HG02571 (cell line): ENCODE measurements around the gene CRB2.

Experiments
- ATAC-seq: cut with Tn5 transposase; IDR thresholded peaks from one replicate; pipeline ENCODE4 v1.9.1; 2021; ENCODE audit warnings: mild to moderate bottlenecking, moderate library complexity; ENCODE audit not compliant: unreplicated experiment

CRB2 gene

GRCh38 chr9:123346826-123347225 lies 9.2 kb upstream of the CRB2 start:
- ATAC-seq, result no peak

GRCh38 chr9:123347289-123348060 lies 8.5 kb upstream of the CRB2 start:
- no peak for ATAC-seq

DNA sequence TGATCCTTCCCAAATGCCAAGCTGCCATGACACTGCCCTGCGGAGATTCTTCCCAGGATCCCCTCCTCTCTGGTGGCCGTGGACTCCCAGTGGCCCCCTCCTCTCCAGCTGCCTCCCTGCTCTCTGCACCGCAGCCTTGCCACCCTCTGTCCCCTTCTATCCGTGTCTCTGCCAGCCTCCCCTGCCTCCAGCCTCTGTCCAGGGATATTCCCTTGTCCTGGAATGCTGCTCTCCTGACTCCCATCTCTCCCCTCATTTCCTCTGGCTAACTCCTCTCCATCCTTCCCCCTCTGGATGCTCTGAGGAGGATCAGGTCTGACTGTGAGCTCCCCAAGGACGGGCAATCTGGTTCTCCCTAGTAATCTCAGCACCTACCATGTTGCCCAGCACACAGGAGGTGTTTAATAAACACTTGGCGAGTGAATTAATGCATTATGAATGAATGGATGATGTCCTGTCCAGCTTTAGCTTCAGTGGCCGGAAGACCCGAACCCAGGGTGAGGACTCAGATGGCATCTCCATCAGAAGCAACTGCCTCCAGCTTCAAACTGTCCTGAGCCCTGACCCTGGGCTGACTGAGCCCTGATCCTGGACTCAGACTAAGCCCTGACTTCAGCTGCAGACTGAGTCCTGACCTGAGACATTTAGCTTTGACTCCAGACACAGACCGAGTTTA lies 7.5 kb upstream of the CRB2 start:
- ATAC-seq, result no peak

- ATAC-seq, result no peak
Observed at GRCh38 chr9:123349033-123349432, 7.0 kb upstream of the CRB2 start.

- no peak for ATAC-seq
Observed at GRCh38 chr9:123349691-123350480, 6.1 kb upstream of the CRB2 start.

DNA sequence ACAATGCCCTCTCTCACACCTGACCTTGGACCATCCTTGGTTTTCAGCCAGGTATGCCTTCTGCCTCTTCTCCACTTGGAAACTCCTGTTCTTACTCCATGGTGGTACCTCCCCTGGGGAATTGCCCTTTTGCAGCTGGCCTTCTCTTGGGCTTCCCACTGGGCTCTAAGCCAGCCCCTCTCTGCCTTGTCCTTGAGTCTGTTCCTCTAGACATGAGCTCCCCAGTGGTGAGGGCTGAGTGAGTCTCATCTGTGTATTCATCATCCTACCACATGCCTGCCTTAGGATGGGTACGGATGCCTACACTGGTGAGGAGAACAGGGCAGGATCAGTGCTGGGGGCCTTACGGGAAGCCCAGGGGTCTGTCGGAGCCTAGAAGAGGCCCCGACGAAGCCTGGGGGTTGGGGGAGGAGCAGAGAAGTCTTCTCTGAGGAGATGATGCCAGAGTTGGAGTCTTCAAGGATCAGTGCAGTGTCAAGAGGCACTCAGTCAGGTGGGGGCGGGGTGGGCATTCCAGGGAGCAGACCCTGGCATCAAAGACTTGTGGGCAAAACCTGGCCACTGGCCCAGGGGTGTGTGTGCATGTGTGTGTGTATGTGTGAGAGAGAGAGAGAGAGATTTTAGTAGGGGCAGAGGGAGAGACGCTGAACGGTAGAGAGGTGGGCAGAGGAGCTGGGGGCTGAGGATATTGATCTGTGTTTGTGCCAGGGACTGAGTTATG lies 5.2 kb upstream of the CRB2 start:
- no peak for ATAC-seq

DNA sequence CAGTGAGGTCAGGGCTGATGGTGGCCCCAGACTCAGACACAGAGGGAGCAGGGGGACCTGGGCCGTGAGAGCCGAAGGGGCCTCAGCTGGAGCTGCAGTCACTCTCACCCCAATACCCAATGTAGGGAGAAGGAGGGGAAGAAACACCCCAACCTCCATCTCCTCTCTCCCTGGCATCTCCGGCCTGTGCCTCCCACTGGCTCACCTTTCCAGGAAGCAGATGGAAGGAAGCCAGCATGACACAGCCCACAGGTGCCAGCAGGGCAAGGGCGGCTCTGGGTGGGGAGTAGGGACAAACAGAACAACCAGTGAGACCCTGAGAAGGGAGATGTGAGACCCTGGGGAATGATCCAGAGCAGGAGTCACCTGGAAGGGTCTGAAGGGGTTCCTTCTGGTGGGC lies 3.0 kb upstream of the CRB2 start:
- ATAC-seq, result no peak

DNA sequence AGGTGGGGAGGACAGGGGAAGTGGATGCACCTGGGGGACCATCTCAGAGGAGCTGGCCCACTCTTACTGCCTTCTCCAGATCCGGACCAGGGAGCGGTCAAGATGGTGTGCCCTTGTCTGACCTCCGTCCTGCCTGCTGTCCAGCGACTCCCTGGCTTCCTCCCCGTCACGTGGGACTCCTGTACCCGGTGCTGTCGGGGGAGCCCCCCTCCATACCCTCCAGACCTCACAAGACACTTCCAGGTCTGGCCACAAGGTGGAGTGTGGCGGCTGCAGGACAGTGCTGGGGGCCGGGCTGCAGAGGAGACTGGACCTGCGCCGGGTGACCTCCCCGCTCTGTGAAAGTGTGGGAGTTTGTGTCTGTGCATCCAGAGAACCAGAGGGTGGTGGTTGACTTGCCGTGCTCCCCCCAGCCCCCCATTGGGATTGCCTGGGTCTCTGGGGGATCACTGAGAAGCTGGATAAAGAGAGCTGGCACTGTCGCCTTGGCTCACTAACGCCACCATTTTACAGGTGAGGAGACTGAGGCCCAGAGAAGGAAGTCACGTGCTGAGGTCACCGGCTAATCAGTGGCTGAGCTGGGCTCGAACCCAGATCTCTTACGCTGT lies 1.9 kb upstream of the CRB2 start:
- ATAC-seq, result no peak

DNA sequence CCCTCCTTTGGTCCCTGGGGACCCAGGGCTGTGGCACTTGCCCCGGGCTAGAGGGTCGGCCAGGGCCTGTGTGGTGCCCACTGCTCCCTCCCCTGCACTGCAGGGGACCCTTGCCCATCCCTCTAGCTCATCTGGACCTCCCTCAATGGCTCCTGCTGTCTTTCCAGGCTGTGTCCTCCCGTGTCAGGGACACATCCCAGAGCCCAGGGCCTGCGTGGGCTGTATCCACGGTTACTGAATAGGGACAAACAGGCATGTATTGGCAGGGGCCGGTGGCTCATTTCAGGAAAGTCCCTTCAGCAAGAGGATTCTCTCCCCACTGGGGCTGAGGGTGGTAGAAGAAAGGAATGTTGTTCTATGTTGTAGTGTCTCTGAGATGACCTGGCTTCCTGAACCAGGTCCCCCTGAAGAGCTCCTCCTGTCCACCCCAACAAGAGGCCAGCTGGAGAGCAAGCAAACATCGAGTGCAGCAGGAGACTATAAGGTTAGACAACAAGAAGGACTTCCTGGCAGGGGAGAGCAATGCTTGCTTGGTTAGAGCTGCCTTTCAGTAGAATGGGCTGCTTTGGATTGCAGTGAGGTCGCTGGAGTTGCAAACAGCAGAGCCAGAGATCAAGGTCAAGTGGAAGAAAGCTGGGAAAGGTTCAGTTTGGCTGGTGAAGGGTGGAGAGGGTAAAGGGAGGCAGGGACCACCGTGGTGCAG lies 1.0 kb upstream of the CRB2 start:
- ATAC-seq, result no peak

DNA sequence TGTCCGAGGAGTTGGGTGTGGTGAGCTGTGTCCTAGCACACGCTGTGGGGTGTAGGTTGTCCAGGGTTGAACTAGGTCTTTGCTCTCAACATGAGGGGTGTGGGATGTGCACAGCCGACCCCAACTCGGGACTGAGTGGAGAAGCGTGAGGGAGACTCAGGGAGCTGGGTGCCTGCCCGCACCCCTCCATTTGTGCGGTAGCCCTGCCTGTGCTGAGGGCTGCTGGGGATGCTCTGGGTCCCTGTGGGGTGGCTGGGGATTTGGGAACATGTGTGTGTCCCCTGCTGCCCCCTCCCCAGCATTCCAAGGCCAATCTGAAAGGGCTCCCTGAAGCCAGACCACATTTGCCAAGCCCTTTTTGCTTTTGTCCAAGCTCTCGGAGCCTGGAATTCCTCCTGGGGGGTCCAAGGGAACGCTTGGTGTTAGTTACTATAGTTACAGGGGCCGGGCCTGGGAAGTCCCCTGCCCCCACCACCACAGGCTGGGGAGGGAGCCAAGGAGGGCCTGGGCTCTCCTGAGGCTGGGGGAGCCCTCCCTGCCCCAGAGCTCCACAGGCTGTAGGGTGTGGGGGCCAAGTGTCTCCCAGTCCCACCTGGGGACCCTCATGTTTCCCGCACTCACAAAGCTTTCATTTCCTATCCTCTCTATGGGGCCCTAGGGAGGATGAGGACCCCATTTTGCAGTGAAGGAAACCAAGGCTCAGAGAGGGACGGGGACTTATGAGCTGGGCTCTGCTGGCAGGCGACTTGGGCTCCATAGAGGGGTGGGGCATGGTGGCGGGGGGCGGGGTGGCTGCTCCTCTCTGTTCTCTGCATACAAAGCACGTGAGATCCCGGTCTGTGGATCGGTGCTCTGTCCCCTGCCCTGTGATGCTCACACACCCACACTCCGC lies 1.1 kb downstream of the CRB2 start:
- ATAC-seq, result no peak

- no peak for ATAC-seq
Observed at GRCh38 chr9:123357743-123358059, 1.7 kb downstream of the CRB2 start.

DNA sequence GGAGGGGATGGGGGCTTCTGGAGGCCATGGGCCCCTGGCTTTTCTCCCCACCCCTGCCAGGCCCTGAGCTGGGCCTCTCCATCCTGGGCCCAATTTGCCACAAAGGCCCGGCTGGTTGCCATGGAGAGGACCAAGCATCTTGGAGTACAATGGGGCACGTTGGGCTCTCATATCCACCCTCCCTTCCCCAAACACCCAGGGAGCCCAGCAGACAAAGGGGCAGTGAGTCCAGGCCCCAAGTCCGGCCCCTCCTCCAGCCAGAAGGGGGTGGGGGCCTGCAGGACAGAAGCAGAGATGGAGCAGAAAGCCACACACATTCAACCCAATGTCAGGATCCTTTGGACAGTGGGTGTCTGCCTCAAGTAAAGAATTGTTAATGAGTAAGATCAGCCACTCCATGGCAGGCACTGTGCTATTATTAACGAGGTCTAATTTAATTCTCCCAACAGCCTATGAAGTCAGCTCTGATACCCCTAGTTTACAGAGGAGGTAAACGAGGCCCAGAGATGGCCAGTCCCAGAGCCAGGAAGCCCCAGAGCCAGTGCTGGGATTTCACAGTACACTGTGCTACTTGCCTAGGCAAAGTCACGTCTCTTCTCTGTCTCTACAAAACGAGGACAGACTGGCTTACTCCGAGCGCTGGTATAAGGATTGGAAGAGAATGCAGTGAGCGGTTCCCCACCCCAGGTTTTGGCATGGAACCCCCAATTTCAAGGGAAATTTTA lies 2.3 kb downstream of the CRB2 start:
- no peak for ATAC-seq

DNA sequence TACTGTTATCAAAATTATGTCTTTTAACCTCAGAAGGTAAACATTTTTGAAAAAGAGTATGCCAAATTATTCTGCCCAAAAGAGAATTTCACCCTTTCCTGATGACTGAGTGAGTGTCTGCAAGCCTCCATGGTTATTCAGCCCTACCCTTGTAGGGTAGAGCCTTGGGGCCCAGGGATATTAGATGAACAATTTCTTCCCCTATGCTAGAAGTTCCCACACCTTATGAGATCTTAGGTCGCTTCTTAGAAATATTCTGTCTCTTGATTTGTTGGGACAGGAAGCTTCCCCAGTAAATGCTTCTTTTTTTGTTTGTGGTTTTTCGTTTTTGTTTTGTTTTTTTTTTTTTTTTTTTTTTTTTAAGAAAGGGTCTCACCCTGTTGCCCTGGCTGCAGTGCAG lies 3.1 kb downstream of the CRB2 start:
- no peak for ATAC-seq

GRCh38 chr9:123359546-123359945 lies 3.5 kb downstream of the CRB2 start:
- no peak for ATAC-seq

- no peak for ATAC-seq
Observed at GRCh38 chr9:123360161-123361085, 4.4 kb downstream of the CRB2 start.

DNA sequence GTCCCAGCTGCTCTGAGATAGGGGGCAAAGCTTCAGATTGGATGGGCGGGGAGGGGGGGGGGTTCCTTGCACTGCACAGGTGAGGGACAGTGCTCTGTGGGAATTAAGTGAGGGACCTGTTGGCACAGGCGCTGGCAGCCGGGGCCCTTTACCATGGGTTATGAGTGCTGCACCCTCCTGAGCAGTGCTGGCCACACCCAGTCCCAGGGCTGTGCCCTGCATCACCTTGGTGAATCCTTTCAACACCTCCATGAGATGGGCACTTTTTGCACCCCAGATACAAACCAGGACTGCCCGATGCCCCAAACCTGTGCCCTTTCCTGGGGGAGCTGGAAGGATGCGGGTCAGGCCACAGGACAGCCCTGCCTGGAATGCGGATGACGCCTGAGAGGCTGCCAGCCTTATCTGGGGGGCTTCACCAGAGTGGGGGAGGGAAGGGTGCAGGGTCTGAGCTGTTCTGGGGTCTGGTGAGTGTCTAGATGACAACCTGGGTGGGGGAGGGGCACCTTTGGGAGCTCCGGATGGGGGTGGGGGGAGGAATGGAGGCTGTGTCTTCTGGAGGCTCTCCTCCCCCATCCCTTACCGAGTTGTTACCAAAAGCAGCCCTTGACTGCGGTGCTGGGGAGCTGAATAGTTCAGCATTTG lies 5.2 kb downstream of the CRB2 start:
- no peak for ATAC-seq
